Measurements from ENCODE around the gene KLHL22.

Gene KLHL22

GRCh38 chr22:20423008-20423905 is 72.3 kb downstream of the KLHL22 start:
- H3K9me3 ChIP-seq (ENCODE audit: insufficient read depth, low read length, severe bottlenecking) = no peaks in the 10 kb centered on the region
- no peak overlapping the region for H3K27ac ChIP-seq (ENCODE audit: low read length)
- DNase-seq = no peak
- no peak for TF ChIP-seq EZH2 (IDR thresholded peaks at IDR 0.05; ENCODE audit: borderline replicate concordance, low read depth, low read length, severe bottlenecking)
- no peak for TF ChIP-seq CTCF (IDR thresholded peaks at IDR 0.05; ENCODE audit: borderline replicate concordance, extremely low read depth, low read length, poor library complexity, severe bottlenecking)
- no peaks in the 10 kb centered on the region for H3K36me3 ChIP-seq (ENCODE audit: insufficient read depth, low read length)
- ATAC-seq (ENCODE audit: insufficient read depth, low read depth) = no peak
- H3K4me2 ChIP-seq (ENCODE audit: insufficient read depth, low read length) = no peak overlapping the region
- H3K9ac ChIP-seq (ENCODE audit: low read depth, low read length) = no peak overlapping the region
- H3K4me1 ChIP-seq (ENCODE audit: insufficient read depth, low read length) = peaks cover 14% of the 10 kb centered on the region
- H3K27me3 ChIP-seq (ENCODE audit: insufficient read depth, low read length, poor library complexity) = no peaks in the 10 kb centered on the region
- H3K79me2 ChIP-seq (ENCODE audit: insufficient read depth, low read length) = no peaks in the 10 kb centered on the region
- 0 out of 2 replicates have a peak, but pooled peaks cover 5% of the 10 kb centered on the region for H4K20me1 ChIP-seq (ENCODE audit: insufficient read depth, low read length)
- H3K4me3 ChIP-seq (ENCODE audit: low read depth in 1 of 2, low read length in 2 of 2) = no peak overlapping the region
- H2AFZ ChIP-seq (ENCODE audit: low read depth, low read length) = no peak overlapping the region

DNA sequence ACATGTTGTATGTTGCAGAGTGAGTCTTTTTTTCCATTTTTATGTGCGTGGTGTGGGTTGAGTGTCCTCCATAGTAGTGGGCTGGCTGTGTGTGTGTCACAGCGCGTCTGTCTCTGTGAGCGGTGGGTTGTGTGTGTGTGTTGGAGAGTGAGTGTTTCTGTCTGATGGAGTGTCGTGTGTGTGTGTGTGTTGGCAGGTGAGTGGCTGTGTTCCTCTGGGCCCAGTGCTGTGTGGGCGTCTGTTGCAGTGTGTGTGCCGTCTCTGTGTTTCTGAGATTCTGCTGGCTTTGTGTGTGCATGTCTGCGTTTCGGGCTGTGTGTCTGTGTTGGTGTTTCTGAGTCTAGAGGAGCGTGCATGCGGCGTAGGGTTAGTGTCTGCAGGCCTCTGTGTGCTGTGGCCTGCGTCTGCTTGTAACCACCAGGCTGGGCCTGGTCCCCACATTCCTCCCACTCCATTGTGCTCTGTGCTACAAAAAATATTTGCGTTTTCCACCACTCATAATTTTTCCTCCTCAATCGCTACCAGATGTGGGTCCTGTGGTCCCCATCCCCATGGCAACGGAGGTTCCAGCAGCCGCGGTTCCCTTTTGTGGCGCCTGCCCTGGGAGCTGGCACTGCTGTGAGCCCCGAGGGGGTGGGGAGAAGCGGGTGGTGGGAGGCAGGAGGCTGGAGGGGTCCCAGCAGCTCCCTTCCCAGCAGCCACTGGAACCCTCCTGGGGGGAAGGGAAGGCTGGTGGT is 73.2 kb downstream of the KLHL22 start:
- Histone ChIP-seq H4K20me1 (ENCODE audit: insufficient read depth, low read length) (0 out of 2 replicates have a peak, but pooled peaks cover 5% of the 10 kb centered on the region), H3K79me2 (ENCODE audit: insufficient read depth, low read length) (no peaks in the 10 kb centered on the region), H3K4me1 (ENCODE audit: insufficient read depth, low read length) (peaks cover 22% of the 10 kb centered on the region), H2AFZ (ENCODE audit: low read depth, low read length) (no peak overlapping the region), H3K27ac (ENCODE audit: low read length) (no peak overlapping the region), H3K4me2 (ENCODE audit: insufficient read depth, low read length) (no peak overlapping the region), H3K9me3 (ENCODE audit: insufficient read depth, low read length, severe bottlenecking) (no peaks in the 10 kb centered on the region), H3K27me3 (ENCODE audit: insufficient read depth, low read length, poor library complexity) (no peaks in the 10 kb centered on the region), H3K36me3 (ENCODE audit: insufficient read depth, low read length) (no peaks in the 10 kb centered on the region), H3K9ac (ENCODE audit: low read depth, low read length) (no peak overlapping the region), H3K4me3 (ENCODE audit: low read depth in 1 of 2, low read length in 2 of 2) (no peak overlapping the region)
- DNase-seq = peak; percentile 73
- TF ChIP-seq EZH2 (IDR thresholded peaks at IDR 0.05; ENCODE audit: borderline replicate concordance, low read depth, low read length, severe bottlenecking) = no peak
- no peak for TF ChIP-seq CTCF (IDR thresholded peaks at IDR 0.05; ENCODE audit: borderline replicate concordance, extremely low read depth, low read length, poor library complexity, severe bottlenecking)
- ATAC-seq (ENCODE audit: insufficient read depth, low read depth) = peak; percentile 70

GRCh38 chr22:20421507-20421874 is 74.1 kb downstream of the KLHL22 start:
- no peak overlapping the region for H3K4me3 ChIP-seq (ENCODE audit: low read depth in 1 of 2, low read length in 2 of 2)
- no peaks in the 10 kb centered on the region for H3K36me3 ChIP-seq (ENCODE audit: insufficient read depth, low read length)
- DNase-seq = no peak
- H3K4me1 ChIP-seq (ENCODE audit: insufficient read depth, low read length) = peaks cover 22% of the 10 kb centered on the region
- H3K9ac ChIP-seq (ENCODE audit: low read depth, low read length) = no peak overlapping the region
- H3K9me3 ChIP-seq (ENCODE audit: insufficient read depth, low read length, severe bottlenecking) = no peaks in the 10 kb centered on the region
- no peak for TF ChIP-seq EZH2 (IDR thresholded peaks at IDR 0.05; ENCODE audit: borderline replicate concordance, low read depth, low read length, severe bottlenecking)
- no peak for TF ChIP-seq CTCF (IDR thresholded peaks at IDR 0.05; ENCODE audit: borderline replicate concordance, extremely low read depth, low read length, poor library complexity, severe bottlenecking)
- no peak overlapping the region for H3K4me2 ChIP-seq (ENCODE audit: insufficient read depth, low read length)
- no peak for ATAC-seq (ENCODE audit: insufficient read depth, low read depth)
- no peaks in the 10 kb centered on the region for H3K27me3 ChIP-seq (ENCODE audit: insufficient read depth, low read length, poor library complexity)
- H3K27ac ChIP-seq (ENCODE audit: low read length) = no peak overlapping the region
- H4K20me1 ChIP-seq (ENCODE audit: insufficient read depth, low read length) = 0 out of 2 replicates have a peak, but pooled peaks cover 5% of the 10 kb centered on the region
- H2AFZ ChIP-seq (ENCODE audit: low read depth, low read length) = no peak overlapping the region
- H3K79me2 ChIP-seq (ENCODE audit: insufficient read depth, low read length) = no peaks in the 10 kb centered on the region

Data from DND-41 (cell line).